ENCODE data around the gene JUP. TPM values are rescaled to one million over a fixed set of nuclear protein-coding genes. Genes with fewer than 3 reads are reported as not detected.

Gene JUP
- total and polyA plus RNA-seq, 2 of the 13 experiments (the other 11 are each of a cell fraction or from before 2014, with no cell fraction given): 12.1 to 20.6 TPM

- in situ Hi-C loops (cut with HindIII; ENCODE audit: extremely low pct_ligation_motif_present, low pct_unique_long_range_greater_than_20kb): no loop called here
- peak overlapping the region; percentile 57 for H3K4me2 ChIP-seq (ENCODE audit: low read depth, low read length)
- POLR2A ChIA-PET: interaction anchor here (0.6 to 3.5 kb wide), 32 partner anchors 10 to 230 kb away, joined by 3 to 95 read pairs (median 5); partner anchors contain the start of genes DNAJC7, EIF1, FKBP10 and HAP1
- no peaks in the 10 kb centered on the region; a peak in 1 of 5 replicates for H3K27me3 ChIP-seq (ENCODE audit: control insufficient read depth in 1 of 2, insufficient read depth in 2 of 2, low read length in 2 of 2)
- BruUV-seq (replicated peaks): no TSS peak
- H3K27ac ChIP-seq (ENCODE audit: extremely low read length, insufficient read depth, low read length): no peak overlapping the region
- H3K9me3 ChIP-seq (ENCODE audit: low read length): no peaks in the 10 kb centered on the region
- H3K36me3 ChIP-seq (replicated peaks in 1 of 2; ENCODE audit: control insufficient read depth in 1 of 2, insufficient read depth in 2 of 2, low read length in 2 of 2): no peaks in the 10 kb centered on the region
- FAIRE-seq (no peak), DNase-seq (ENCODE audit: low spot score) (no peak), ATAC-seq (no peak)
- H2AFZ ChIP-seq (ENCODE audit: low read length): no peak overlapping the region
- H3K9ac ChIP-seq (ENCODE audit: insufficient read depth, low read depth, low read length): no peak overlapping the region
- peaks cover 3% of the 10 kb centered on the region; the same call in 1 of the 2 replicates for H4K20me1 ChIP-seq (ENCODE audit: insufficient read depth, low read length)
- H3K79me2 ChIP-seq (ENCODE audit: insufficient read depth, low read length): peaks cover 6% of the 10 kb centered on the region
- 25% methylated on average over 4 of the region's 4 CpGs for WGBS (ENCODE audit: low lambda C conversion rate)
- peaks cover 34% of the 10 kb centered on the region for H3K4me1 ChIP-seq (ENCODE audit: insufficient read depth, low read length)
- no peak overlapping the region for H3K4me3 ChIP-seq (replicated peaks in 1 of 3; ENCODE audit: insufficient read depth in 1 of 3, low read depth in 2 of 3, low read length in 3 of 3)
- intact Hi-C loops (cut with micrococcal nuclease; ENCODE audit: unreplicated experiment): no loop called here
- CTCF ChIA-PET (ENCODE audit: low intra/inter-chr PET ratio, low total read pairs): interaction anchor here (1.0 to 1.3 kb wide), 5 partner anchors 9 to 49 kb away, joined by 3 to 7 read pairs (median 4); no protein-coding TSS in a partner anchor
- no peak for TF ChIP-seq LRRFIP1 (CRISPR knock-in tag; conservative IDR thresholded peaks at IDR 0.05)
- no peak for TF ChIP-seq REL (CRISPR knock-in tag; conservative IDR thresholded peaks at IDR 0.05)
- TF ChIP-seq ATF1 (CRISPR knock-in tag; IDR thresholded peaks at IDR 0.05): peak; percentile 13; the same call in 1 of the 2 replicates
- TF ChIP-seq THAP11 (CRISPR knock-in tag; IDR thresholded peaks at IDR 0.05): 0 out of 2 replicates have a peak, but pooled peaks have one; percentile 3
- no peak for TF ChIP-seq ZNF609 (CRISPR knock-in tag; IDR thresholded peaks at IDR 0.05; ENCODE audit: borderline replicate concordance)
- TF ChIP-seq TGIF2 (CRISPR knock-in tag; IDR thresholded peaks at IDR 0.05): 0 out of 2 replicates have a peak, but pooled peaks have one; percentile 8
- 0 out of 2 replicates have a peak, but pooled peaks have one; percentile 6 for TF ChIP-seq ZNF350 (CRISPR knock-in tag; IDR thresholded peaks at IDR 0.05; ENCODE audit: borderline replicate concordance, low read depth)
- TF ChIP-seq ZNF414 (CRISPR knock-in tag; IDR thresholded peaks at IDR 0.05): 0 out of 2 replicates have a peak, but pooled peaks have one; percentile 6
- 0 out of 2 replicates have a peak, but pooled peaks have one; percentile 3 for TF ChIP-seq PATZ1 (CRISPR knock-in tag; IDR thresholded peaks at IDR 0.05)
- TF ChIP-seq SIX4 (CRISPR knock-in tag; IDR thresholded peaks at IDR 0.05): no peak
- TF ChIP-seq SP1 (IDR thresholded peaks at IDR 0.05): no peak
- 0 out of 2 replicates have a peak, but pooled peaks have one; percentile 5 for TF ChIP-seq SP1 (CRISPR knock-in tag; IDR thresholded peaks at IDR 0.05)
- no peak for TF ChIP-seq MTF2 (CRISPR knock-in tag; IDR thresholded peaks at IDR 0.05; ENCODE audit: borderline replicate concordance)
- TF ChIP-seq RAD21 (CRISPR knock-in tag; IDR thresholded peaks at IDR 0.05): no peak
- 0 out of 2 replicates have a peak, but pooled peaks have one; percentile 14 for TF ChIP-seq KLF12 (CRISPR knock-in tag; IDR thresholded peaks at IDR 0.05; ENCODE audit: borderline replicate concordance)
Measured at GRCh38 chr17:41787021-41787418, 509 bp upstream of the JUP start.
